ENCODE measurements around the gene TNRC6C. TPM values are rescaled to one million over a fixed set of nuclear protein-coding genes. Genes with fewer than 3 reads are reported as not detected.

Gene TNRC6C
- total and polyA plus RNA-seq, 7 donors = 1.2 to 22.4 (median 11.4) TPM

- no peak for ATAC-seq
- intact Hi-C loops (cut with DNase I) = no loop called here
- Histone ChIP-seq H3K9me3 (no peaks in the 10 kb centered on the region), H3K4me1 (peaks cover 39% of the 10 kb centered on the region), H3K36me3 (ENCODE audit: insufficient read depth in 1 of 2, low read depth in 1 of 2) (no peaks in the 10 kb centered on the region), H3K4me3 (peak overlapping the region; percentile 89), H3K27ac (peak overlapping the region; percentile 84), H3K27me3 (ENCODE audit: insufficient read depth in 3 of 3, low read length in 2 of 3) (no peaks in the 10 kb centered on the region)
- DNase-seq = peak; percentile 26 to 59
- 1 to 2% (median 1%) methylated on average over 48 to 92 of the region's 92 CpGs for WGBS, 3 donors
- TF ChIP-seq, protein P1, sequence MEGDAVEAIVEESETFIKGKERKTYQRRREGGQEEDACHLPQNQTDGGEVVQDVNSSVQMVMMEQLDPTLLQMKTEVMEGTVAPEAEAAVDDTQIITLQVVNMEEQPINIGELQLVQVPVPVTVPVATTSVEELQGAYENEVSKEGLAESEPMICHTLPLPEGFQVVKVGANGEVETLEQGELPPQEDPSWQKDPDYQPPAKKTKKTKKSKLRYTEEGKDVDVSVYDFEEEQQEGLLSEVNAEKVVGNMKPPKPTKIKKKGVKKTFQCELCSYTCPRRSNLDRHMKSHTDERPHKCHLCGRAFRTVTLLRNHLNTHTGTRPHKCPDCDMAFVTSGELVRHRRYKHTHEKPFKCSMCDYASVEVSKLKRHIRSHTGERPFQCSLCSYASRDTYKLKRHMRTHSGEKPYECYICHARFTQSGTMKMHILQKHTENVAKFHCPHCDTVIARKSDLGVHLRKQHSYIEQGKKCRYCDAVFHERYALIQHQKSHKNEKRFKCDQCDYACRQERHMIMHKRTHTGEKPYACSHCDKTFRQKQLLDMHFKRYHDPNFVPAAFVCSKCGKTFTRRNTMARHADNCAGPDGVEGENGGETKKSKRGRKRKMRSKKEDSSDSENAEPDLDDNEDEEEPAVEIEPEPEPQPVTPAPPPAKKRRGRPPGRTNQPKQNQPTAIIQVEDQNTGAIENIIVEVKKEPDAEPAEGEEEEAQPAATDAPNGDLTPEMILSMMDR (IDR thresholded peaks at IDR 0.05) = no peak
Measured at GRCh38 chr17:77959126-77959925, 823 bp downstream of the TNRC6C start.

GRCh38 chr17:77959926-77960521 lies 1.5 kb downstream of the TNRC6C start:
- no peak for DNase-seq
- H3K27ac ChIP-seq = peak overlapping the region; percentile 84
- H3K27me3 ChIP-seq (ENCODE audit: insufficient read depth in 3 of 3, low read length in 2 of 3) = no peaks in the 10 kb centered on the region

DNA sequence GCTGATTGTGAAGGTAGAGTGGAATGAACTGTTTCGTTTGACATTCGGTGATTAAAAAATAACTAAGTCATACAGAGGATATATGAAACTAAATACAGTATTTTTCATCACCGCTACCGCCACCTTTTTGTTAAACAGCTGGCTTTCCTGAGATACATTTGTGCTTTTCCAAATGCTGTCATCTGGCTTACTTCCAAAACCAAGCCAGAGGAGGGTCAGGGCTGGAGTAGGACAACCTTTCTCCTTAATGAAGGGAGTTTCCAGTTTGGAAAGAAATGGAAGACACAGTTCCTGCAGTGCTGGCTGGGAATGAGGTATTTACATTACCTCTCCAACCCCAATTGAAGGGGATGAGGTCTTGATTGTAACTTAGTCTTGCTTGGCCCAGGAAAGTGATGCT lies 3.2 kb downstream of the TNRC6C start:
- no peaks in the 10 kb centered on the region for H3K9me3 ChIP-seq
- intact Hi-C loops (cut with DNase I) = no loop called here
- no peaks in the 10 kb centered on the region for H3K27me3 ChIP-seq (ENCODE audit: insufficient read depth in 3 of 3, low read length in 2 of 3)
- peaks cover 63% of the 10 kb centered on the region for H3K4me1 ChIP-seq
- no peak overlapping the region for H3K27ac ChIP-seq
- TF ChIP-seq, protein P1 (IDR thresholded peaks at IDR 0.05) = no peak
- DNase-seq = no peak
- no peak overlapping the region for H3K4me3 ChIP-seq
- 51 to 73% (median 61%) methylated on average over 4 of the region's 4 CpGs for WGBS, 3 donors
- no peaks in the 10 kb centered on the region for H3K36me3 ChIP-seq (ENCODE audit: insufficient read depth in 1 of 2, low read depth in 1 of 2)
- ATAC-seq = no peak

More at GRCh38 chr17:77959926-77960521, 1.5 kb downstream of the TNRC6C start:
- intact Hi-C loops (cut with DNase I) = no loop called here
- peak overlapping the region; percentile 89 for H3K4me3 ChIP-seq
- no peaks in the 10 kb centered on the region for H3K9me3 ChIP-seq
- TF ChIP-seq, protein P1 (IDR thresholded peaks at IDR 0.05) = no peak
- peaks cover 46% of the 10 kb centered on the region for H3K4me1 ChIP-seq
- 21 to 26% (median 24%) methylated on average over 23 of the region's 23 CpGs for WGBS, 3 donors
- no peaks in the 10 kb centered on the region for H3K36me3 ChIP-seq (ENCODE audit: insufficient read depth in 1 of 2, low read depth in 1 of 2)
- no peak for ATAC-seq

DNA sequence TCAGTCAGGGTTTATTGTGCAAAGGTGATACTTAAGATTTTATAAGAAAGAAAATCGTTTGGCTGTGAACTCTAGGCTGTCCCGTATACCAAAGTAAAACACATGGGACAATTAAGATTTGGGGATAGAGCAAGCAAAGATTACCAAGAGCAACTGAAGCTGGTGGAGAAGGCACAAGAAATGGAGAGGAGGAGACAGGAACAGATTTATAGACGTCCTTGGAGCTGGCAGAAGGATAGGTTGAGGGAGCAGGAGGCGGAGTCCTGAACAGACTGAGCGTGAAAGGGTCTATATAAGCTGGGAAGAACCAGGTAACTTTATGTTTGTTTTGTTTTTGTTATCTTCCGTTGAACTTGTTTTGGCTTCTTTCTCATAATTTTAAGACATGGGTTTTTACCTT lies 3.8 kb downstream of the TNRC6C start:
- 64 to 85% (median 66%) methylated on average over 6 of the region's 6 CpGs for WGBS, 3 donors
- intact Hi-C loops (cut with DNase I) = no loop called here
- Histone ChIP-seq H3K27me3 (ENCODE audit: insufficient read depth in 3 of 3, low read length in 2 of 3) (no peaks in the 10 kb centered on the region), H3K4me3 (no peak overlapping the region), H3K4me1 (peaks cover 67% of the 10 kb centered on the region), H3K27ac (no peak overlapping the region), H3K36me3 (ENCODE audit: insufficient read depth in 1 of 2, low read depth in 1 of 2) (no peaks in the 10 kb centered on the region), H3K9me3 (no peaks in the 10 kb centered on the region)
- ATAC-seq (no peak), DNase-seq (no peak)
- TF ChIP-seq, protein P1 (IDR thresholded peaks at IDR 0.05) = no peak

Data from psoas muscle (tissue), 8 donors.